HG03103 (cell line): Measurements from ENCODE around the gene MAMDC4.
"Not testable (repeated sequence)": the region's sequence is repeated elsewhere in the genome, so short reads cannot be mapped to it uniquely, and the experiment has no call there.

Experiments used
- ATAC-seq: cut with Tn5 transposase; IDR thresholded peaks from one replicate; pipeline ENCODE4 v1.9.1; 2021; ENCODE audit warnings: low read depth; ENCODE audit not compliant: unreplicated experiment

MAMDC4 gene

DNA sequence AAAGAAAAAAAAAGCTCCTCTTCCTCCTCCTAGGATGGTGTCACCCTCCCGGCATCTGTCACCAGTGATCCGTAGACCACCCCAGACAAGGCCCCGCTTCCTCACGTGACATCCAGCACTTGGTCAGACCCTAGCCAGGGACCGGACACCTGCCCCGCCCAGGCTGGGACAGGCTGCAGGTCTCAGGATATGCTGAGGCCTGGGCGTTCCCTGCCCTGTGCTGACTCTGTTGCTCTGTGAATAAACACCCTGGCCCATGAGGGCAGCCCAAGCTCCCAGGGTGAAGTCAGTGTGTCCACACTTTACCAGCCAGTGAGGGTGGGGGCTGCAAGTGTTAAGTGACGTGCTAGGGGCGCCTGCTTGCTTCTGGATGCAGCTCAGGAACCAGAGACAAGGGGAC, 8.4 kb downstream of the MAMDC4 start:
- ATAC-seq: no peak

DNA sequence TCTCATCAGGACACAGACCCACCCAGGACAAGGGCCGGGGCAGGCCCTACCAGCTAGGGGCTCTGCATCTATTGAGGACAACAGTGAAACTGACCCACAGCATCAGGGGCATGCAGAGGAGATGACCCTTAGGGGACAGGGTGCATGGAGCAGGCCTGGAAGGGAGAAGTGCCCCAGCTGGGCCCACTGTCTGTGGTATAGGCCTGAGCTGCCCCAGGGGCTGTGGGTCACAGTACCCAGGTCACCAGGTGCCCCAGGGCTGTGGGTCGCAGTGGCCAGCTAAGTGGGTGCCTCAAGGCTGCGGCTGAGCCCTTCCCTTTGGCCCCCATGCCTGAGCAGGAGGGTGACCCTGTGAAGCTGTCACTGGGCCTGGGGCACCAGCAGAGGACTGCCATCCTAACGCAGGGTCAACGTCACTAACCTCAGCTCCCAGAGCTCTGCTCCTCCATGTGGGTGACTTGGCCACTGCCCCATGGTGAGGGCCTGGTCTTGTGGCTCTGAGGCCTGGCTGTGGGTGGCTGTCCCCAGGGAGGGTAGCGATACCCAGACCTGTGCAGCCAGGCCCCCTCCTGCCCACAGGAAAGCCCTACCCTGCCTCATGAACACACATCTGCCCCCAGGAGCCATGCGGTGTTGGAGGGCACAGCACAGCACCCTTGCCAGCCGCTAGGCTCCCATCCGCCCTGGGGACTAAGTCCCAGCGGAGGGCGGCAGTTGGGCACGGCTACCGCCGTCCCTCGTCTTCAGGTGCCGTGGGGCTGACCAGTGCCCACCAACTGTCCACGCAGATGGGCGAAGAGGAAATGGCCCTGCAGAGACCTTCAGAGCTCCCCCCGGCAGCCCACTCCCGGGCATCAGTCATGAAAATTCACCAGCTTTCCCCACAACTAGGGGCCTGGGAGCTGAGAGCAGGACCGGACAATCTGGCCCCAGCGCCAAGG, 9.1 kb downstream of the MAMDC4 start:
- no peak for ATAC-seq

DNA sequence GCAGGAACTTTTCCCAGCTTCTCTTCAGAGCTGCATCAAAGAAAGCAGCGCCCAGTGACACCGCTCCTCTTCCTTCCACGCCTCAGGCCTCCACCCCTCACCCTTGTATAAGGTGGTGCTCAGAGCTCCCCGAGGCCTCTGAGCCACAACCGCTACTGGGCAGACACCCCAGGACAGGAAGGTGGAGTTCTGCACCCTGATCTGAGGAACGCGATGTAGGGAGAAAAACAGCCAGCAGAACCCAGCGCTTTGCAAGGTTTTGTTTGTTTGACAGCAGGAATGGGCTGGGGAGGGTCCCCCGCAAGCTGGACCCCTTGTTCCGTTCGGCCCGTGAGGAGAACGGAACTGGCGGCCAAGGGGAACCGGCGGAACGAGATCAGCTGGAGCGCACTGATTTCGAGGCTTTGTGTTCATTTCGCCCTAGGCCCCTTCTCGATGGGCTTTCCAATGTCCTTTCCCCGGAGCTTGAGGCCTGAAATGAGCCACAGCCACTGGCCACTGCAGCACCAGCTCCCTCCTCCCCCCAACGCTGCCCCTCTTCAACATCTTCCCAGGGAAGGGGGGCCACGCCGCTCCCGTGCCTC, 9.8 kb downstream of the MAMDC4 start:
- ATAC-seq: no peak

DNA sequence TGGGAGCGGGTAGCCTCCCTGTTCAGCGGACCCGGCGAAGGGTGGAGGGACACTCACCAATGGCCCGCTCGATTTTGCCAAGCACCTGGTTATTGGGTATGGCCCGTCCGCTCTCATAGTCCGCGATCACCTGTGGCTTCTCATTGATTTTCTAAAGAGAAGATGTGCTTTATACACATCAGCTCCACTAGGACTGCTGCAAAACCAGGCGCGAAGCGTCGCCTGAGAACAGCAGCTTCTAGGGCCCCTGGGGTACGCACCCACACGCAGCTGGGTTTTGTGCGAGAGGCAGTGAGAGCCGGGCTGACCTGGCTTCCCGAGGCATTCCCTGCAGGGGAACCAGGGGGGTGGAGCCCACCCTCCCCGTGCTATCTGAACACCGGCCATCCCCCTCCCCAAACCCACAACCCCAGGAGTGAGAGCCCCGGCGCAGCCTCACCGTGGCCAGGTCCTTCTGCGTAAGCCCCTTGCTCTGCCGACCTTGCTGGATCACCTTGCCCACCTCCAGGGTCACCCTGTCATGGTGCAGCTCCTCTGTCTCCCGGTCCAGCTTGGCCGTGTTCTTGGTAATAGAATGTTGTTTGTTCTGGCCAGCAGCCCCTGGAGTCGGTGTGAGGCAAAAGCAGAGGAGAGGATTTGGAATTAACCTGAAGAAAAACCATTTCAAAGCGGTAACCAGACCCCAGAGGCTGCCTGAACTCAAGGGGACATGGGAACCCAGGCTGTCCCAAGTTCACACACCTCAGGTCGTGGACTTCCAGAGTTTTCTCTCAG, 10.9 kb downstream of the MAMDC4 start:
- no peak for ATAC-seq

DNA sequence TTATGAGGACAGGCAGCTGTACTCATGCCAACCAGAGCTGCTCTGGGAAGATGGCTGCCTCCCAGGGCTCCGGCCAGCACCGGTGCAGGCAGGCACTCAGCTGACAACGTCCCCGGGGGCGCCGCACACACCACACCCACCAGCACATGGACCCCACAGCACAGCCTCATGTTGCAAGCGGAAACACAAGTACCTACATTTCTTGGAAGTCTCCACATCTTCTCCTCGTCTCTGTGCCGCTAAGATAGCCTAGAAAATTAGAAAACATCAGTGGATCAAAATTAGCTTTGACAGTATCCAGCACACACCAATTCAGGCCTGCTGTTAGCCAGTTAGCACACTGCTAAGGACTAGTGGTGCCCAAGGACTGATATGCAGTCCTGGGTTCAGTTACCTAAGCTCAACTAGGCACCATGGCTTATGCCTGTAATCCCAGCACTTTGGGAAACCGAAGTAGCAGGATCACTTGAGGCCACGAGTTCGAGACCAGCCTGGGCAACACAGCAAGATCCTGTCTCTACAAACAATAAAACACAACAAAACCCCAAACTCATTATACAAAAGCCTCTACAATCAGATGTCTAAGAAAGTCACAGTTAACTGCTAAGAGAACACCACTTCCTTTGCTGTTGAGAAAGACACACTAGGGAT, 11.6 kb downstream of the MAMDC4 start:
- ATAC-seq: no peak

DNA sequence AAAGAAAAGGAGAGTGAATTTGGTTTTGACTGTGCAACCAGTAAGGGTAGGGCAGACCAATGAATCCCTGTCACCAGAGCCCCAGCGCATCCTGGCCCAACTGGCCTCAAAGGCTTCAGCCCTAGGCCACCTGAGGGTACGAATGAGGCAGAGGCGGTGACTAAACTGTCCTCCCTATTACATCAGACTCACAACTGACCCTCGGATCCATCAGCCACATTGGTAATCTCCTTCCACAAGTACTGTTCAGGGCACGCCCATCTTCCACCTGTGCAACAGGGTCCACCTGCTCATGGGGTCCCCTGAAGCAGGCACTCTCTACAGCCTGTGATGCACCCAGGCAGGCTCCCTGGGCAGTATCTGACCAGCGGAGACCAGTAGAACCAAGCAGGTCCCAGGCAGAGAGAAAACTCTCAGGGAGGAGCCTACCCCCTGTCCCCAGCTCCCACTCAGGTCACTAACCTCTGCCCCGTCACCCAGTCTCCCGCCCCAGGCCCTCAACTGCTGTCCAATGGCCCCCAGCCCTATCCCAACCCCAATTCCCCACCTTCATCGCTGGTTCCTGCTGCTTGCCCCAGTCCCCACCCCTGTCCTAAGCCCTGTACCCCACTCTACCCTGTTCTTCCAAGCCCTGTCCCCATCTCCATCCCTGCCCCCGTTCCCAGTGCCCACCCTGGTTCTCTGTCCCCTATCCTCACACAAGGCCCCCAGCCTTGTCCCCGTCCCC, 13.1 kb downstream of the MAMDC4 start:
- no peak for ATAC-seq

DNA sequence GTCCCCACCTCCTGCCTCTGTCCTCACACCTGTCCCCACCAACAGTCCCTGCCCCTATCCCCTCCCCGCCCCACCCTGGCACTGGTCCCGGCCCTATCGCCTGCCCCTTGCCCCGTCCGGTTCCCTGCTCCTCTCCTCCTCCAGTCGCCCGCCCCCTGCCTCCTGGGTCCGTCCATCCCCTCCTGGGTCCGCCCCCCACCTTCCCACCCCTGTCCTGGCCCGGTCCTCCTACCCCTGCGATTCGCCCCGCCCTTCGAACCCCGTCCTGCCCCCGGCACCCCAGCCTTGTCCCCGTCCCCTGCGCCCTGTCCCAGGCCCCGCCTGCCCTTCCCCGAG, 13.6 kb downstream of the MAMDC4 start:
- ATAC-seq: no peak

DNA sequence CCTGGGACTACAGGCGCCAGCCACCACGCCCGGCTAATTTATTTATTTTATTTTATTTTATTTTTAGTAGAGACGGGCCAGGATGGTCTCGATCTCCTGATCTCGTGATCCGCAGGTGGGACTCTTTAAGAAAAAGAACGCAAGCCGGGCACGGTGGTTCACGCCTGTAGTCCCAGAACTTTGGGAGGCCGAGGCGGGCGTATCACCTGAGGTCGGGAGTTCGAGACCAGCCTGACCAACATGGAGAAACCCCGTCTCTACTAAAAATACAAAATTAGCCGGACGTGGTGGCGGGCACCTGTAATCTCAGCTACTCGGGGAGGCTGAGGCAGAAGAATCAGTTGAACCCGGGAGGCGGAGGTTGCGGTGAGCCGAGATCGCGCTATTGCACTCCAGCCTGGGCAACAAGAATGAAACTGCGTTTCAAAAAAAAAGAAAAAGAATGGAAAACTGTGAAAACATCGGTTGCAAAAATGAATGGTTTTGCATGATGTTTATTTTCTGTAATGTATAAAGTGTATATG, 14.8 kb downstream of the MAMDC4 start:
- ATAC-seq: not testable (repeated sequence)

DNA sequence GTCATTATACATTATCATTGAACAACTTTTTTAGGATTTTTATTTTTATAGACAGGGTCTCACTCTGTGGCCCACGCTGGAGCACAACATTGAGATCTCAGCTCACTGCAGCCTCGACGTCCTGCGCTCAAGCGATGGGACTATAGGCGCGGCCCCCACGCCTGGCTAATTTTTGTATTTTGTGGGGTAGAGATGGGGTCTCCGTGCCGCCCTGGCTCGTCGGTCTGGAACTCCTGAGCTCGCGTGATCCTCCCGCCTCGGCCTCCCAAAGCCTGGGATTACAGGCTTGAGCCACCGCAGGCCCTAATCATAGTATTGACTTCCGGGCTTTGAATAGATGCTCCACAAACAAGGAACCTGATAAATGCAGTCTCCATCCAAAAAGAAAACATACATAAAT, 15.3 kb downstream of the MAMDC4 start:
- ATAC-seq: no peak

DNA sequence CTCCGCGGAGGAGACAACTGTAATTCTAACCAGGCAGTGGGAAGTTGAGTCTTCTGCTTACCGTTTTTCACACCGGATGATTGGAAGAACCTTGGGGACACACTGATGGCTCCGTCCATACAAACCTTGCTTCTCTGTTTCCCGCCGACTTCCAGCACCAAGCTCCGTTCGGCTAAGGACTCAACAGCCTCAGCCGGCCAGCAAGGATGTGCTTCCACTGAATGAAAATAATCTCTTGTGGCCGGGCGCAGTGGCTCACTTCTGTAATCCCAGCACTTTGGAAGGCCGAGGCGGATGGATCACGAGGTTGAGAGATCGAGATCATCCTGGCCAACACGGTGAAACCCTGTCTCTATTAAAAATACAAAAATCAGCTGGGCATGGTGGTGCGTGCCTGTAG, 15.8 kb downstream of the MAMDC4 start:
- ATAC-seq: no peak

DNA sequence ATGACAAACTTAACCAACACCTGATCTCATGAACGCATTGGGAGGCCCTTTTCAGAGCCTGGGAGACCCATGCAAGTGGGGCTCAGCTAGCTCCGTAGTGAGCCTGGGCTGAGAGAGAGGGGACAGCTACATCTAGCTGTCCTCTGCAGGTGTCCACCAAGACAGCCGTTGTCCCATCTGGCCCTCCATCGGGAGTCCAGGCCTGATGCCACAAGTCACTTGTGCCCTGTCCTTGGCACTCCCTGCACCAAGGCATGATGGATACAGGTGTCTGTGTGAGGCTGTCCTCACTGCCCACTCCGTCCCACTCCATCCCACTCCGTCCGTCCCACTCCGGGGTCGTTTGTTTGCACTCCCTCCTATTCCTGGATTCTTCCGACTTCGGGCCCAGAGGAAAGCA, 16.5 kb downstream of the MAMDC4 start:
- ATAC-seq: no peak

DNA sequence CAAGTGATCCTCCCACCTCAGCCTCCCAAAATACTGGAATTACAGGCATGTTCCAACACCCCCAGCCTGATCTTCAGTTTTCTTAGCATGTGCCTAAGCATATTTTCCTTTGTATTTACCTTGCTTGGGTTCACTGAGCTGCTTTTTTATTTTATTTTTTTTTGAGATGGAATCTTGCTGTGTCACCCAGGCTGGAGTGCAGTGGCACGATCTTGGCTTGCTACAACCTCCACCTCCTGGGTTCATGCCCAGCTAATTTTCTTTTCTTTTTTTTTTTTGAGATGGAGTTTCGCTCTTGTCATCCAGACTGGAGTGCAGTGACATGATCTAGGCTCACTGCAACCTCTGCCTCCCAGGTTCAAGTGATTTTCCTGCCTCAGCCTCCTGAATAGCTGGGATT, 17.5 kb downstream of the MAMDC4 start:
- not testable (repeated sequence) for ATAC-seq

DNA sequence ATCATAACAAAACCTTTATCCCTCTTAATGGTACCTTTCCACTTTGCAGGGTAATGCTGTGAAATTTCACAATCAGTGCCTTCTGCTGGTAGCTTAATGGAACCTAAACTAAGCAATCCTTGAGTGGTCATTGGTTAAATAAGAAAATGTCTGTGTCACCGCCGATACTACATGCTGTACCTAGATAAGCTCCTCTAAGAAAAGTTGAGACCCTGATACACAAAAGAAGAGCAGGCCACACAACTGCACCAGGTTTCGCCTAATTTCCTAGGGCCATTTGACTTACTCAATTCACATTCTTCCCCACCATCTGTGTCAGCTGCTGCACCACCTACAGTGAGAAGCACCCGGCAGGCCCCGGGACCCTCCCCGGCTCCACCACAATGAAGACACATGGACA, 23.0 kb downstream of the MAMDC4 start:
- ATAC-seq: no peak

DNA sequence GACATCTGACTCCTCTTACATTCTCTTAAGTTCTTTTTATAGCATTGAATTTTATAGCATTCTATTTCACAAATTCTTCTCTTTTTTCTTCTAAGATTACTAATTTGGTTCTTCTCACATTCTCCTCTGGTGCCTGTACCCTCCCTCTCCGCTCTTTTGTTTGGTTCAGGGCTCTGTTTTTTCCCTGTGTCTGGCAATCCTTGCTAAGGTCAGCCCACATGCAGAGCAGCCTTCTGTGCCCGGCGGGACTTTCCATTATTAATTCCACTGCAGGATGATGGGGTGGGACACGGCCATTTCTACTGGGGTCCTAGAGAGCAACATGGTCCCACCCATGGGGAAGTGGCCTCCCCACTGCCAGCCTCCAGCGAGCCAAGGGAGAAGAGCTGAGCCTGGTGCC, 24.3 kb downstream of the MAMDC4 start:
- ATAC-seq: no peak

DNA sequence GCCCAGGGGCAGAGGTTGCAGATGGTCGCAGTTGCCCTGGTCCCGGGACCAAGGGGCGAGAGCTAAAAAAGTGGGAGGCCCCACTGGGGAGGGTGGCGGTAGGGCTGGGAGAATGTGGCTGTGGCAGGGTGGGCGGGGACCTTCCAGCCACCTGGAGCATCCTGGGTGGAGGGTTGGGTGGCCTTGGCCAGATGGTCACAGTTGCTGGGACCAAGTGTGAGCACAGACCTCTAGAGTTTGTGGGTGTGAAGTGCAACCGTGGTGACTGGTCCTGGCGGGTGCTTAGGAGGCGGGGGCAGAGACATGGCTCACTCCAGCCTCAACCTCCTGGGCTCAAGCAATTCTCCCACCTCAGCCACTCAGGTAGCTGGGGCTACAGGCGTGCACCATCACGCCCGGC, 28.5 kb downstream of the MAMDC4 start:
- ATAC-seq: no peak

DNA sequence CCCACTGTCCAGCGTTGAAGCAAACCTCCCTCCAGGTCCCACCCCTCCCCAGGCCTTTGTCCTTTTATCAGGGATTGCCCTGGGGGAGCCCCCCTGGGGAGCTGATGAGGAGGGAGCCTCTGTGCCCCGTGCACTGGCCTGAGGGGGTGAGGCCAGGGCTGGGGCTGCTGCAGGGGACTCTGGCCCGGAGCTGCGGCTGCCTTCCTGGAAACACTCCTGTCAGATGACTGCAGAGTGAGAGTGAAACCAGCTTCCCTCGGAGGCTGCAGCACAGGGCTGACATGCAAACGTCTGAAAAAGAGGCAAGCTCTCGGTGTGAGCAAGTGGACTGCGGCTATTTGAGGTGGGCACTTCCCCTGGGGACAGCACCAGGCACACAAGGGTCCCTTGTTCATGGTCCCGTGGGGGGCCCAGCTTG, 29.6 kb downstream of the MAMDC4 start:
- ATAC-seq: no peak

DNA sequence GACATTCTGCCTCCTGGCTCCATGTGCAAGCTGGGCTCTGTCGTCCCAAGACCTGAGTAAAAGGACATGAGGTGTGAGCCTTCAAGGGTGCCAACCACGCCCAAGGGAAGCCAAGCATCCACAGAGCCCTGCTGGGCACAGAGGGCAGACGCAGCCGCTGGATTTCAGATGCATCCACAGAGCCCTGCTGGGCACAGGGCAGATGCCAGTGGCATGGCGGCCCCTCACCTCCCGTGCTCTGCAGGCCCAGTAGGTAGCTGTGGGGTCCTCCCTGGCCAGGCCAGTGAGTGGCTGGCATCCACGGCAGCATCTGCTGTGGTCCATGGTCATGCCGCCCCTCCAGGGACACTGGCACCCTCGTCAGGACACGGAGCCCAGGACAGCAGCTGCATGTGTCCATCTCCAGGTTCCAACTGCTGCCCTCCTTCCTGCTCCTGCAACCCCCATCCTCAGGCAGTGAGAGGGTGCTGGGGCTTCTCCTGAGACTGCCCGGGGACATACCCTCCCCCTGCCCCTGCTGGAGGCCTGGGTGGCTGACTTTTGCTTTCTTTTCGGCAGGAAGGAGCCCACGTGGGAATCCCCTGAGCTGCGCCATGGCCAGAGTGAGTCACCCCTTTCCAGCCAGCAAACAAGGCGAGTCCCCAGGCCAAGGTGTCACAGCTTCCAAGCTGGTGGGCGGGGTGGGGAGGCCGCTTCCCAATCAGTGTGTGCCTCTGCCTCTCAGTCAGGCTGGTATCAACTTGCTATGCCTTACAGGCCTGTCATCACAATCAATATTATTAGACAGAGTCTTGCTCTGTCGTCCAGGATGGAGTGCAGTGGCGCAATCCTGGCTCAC, 30.2 kb downstream of the MAMDC4 start:
- no peak for ATAC-seq

DNA sequence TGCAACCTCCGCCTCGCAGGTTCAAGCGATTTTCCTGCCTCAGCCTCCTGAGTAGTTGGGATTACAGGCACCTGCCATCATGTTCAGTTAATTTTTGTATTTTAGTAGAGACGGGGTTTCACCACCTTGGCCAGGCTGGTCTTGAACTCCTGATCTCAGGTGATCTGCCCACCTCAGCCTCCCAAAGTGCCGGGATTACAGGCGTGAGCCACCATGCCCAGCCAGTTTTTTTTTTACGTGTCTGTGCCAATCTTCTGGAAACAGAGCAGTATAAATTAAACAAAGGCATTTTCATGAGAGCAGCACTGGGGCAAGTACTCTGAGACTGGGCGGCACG, 30.8 kb downstream of the MAMDC4 start:
- ATAC-seq: not testable (repeated sequence)

DNA sequence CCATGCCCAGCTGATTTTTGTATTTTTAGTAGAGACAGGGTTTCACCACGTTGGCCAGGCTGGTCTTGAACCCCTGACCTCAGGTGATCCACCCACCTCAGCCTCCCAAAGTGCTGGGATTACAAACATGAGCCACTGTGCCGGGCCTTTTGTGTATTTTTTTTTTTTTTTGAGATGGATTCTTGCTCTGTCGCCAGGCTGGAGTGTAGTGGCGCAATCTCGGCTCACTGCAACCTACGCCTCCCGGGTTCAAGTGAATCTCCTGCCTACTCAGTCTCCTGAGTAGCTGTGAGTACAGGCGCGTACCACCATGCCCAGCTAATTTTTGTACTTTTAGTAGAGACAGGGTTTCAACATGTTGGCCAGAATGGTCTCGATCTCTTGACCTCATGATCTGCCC, 31.5 kb downstream of the MAMDC4 start:
- not testable (repeated sequence) for ATAC-seq
